ENCODE data around the gene FLOT1.
"Not testable (repeated sequence)": the region's sequence is repeated elsewhere in the genome, so short reads cannot be mapped to it uniquely, and the experiment has no call there.

Gene FLOT1

GRCh38 chr6:30766461-30767157 is 24.1 kb upstream of the FLOT1 start:
- no peak overlapping the region for H3K4me3 ChIP-seq (ENCODE audit: low read depth, low read length)
- DNase-seq = no peak
- no peak for TF ChIP-seq CTCF (IDR thresholded peaks at IDR 0.05; ENCODE audit: low read depth, low read length, missing control alignments)
- no peak overlapping the region for H3K27ac ChIP-seq
- no peaks in the 10 kb centered on the region for H3K36me3 ChIP-seq (replicated peaks)
- no peaks in the 10 kb centered on the region for H3K27me3 ChIP-seq (replicated peaks)
- in situ Hi-C loops (cut with HindIII; ENCODE audit: low pct_ligation_motif_present, low sequenced_read_pairs) = no loop called here

- in situ Hi-C loops (cut with HindIII; ENCODE audit: low pct_ligation_motif_present, low sequenced_read_pairs); DNase-seq; H3K27me3 ChIP-seq (replicated peaks); H3K36me3 ChIP-seq (replicated peaks); H3K4me3 ChIP-seq (ENCODE audit: low read depth, low read length): not testable (repeated sequence)
- H3K27ac ChIP-seq = peak overlapping the region; percentile 81
Measured at GRCh38 chr6:30765495-30765894, 23.0 kb upstream of the FLOT1 start.

- H3K27ac ChIP-seq = peak overlapping the region; percentile 81
- in situ Hi-C loops (cut with HindIII; ENCODE audit: low pct_ligation_motif_present, low sequenced_read_pairs); DNase-seq; H3K4me3 ChIP-seq (ENCODE audit: low read depth, low read length); H3K36me3 ChIP-seq (replicated peaks); H3K27me3 ChIP-seq (replicated peaks): not testable (repeated sequence)
Measured at GRCh38 chr6:30764490-30765043, 22.1 kb upstream of the FLOT1 start.

- Histone ChIP-seq H3K27me3 (replicated peaks) (no peaks in the 10 kb centered on the region), H3K36me3 (replicated peaks) (no peaks in the 10 kb centered on the region), H3K27ac (peak overlapping the region; percentile 81), H3K4me3 (ENCODE audit: low read depth, low read length) (no peak overlapping the region)
- DNase-seq = peak; percentile 80
- TF ChIP-seq CTCF (IDR thresholded peaks at IDR 0.05; ENCODE audit: low read depth, low read length, missing control alignments) = peak; percentile 45
- in situ Hi-C loops (cut with HindIII; ENCODE audit: low pct_ligation_motif_present, low sequenced_read_pairs) = no loop called here
Measured at GRCh38 chr6:30763618-30764489, 21.4 kb upstream of the FLOT1 start.

- no peak overlapping the region for H3K4me3 ChIP-seq (ENCODE audit: low read depth, low read length)
- H3K27ac ChIP-seq = peak overlapping the region; percentile 81
- DNase-seq = no peak
- no peaks in the 10 kb centered on the region for H3K36me3 ChIP-seq (replicated peaks)
- TF ChIP-seq CTCF (IDR thresholded peaks at IDR 0.05; ENCODE audit: low read depth, low read length, missing control alignments) = no peak
- H3K27me3 ChIP-seq (replicated peaks) = no peaks in the 10 kb centered on the region
- in situ Hi-C loops (cut with HindIII; ENCODE audit: low pct_ligation_motif_present, low sequenced_read_pairs) = no loop called here
Measured at GRCh38 chr6:30763155-30763617, 20.7 kb upstream of the FLOT1 start.

- Histone ChIP-seq H3K36me3 (replicated peaks) (no peaks in the 10 kb centered on the region), H3K27me3 (replicated peaks) (no peaks in the 10 kb centered on the region), H3K4me3 (ENCODE audit: low read depth, low read length) (no peak overlapping the region), H3K27ac (no peak overlapping the region)
- in situ Hi-C loops (cut with HindIII; ENCODE audit: low pct_ligation_motif_present, low sequenced_read_pairs) = no loop called here
- TF ChIP-seq CTCF (IDR thresholded peaks at IDR 0.05; ENCODE audit: low read depth, low read length, missing control alignments) = no peak
- no peak for DNase-seq
Measured at GRCh38 chr6:30761791-30762429, 19.4 kb upstream of the FLOT1 start.

Measured in brain microvascular endothelial cell (primary cell).